H9 (cell line): ENCODE results near the gene GALNT2. TPM values are rescaled to one million over a fixed set of nuclear protein-coding genes. Genes with fewer than 3 reads are reported as not detected.

ENCODE experiments used
- DNase-seq: peaks from one replicate; pipeline ENCODE4 v3.0.0-alpha.2; 2017
- H2AFZ ChIP-seq: one replicate; pipeline ENCODE4 v1.6.1; 2013; ENCODE audit warnings: mild to moderate bottlenecking, low read length, control low read depth, moderate library complexity
- H2AK5ac ChIP-seq: 2 replicates; pipeline ENCODE4 v1.6.1; 2013; ENCODE audit warnings: low read length, control low read depth, mixed read lengths; ENCODE audit not compliant: insufficient read length
- H2BK120ac ChIP-seq: one replicate; pipeline ENCODE4 v1.6.1; 2013; ENCODE audit warnings: low read depth, mild to moderate bottlenecking, low read length, control low read depth, inconsistent platforms; ENCODE audit not compliant: poor library complexity, severe bottlenecking
- H2BK12ac ChIP-seq: 2 replicates; pipeline ENCODE4 v1.6.1; 2013; ENCODE audit warnings: low read length, control low read depth, mixed read lengths, low read depth; ENCODE audit not compliant: insufficient read length
- H2BK15ac ChIP-seq: 2 replicates; pipeline ENCODE4 v1.6.1; 2013; ENCODE audit warnings: low read depth, low read length, control low read depth
- H2BK20ac ChIP-seq: one replicate; pipeline ENCODE4 v1.6.1; 2013; ENCODE audit warnings: low read depth, mild to moderate bottlenecking, low read length, control low read depth, inconsistent platforms; ENCODE audit not compliant: poor library complexity, severe bottlenecking
- H2BK5ac ChIP-seq: 2 replicates; pipeline ENCODE4 v1.6.1; 2013; ENCODE audit warnings: low read length, control low read depth, mixed read lengths; ENCODE audit not compliant: insufficient read length
- H3K14ac ChIP-seq: 2 replicates; pipeline ENCODE4 v1.6.1; 2013; ENCODE audit warnings: low read length, control low read depth; ENCODE audit not compliant: insufficient read depth
- H3K18ac ChIP-seq: 2 replicates; pipeline ENCODE4 v1.6.1; 2013; ENCODE audit warnings: low read depth, mild to moderate bottlenecking, mixed read lengths, low read length, control low read depth; ENCODE audit not compliant: insufficient read length
- H3K23ac ChIP-seq: 2 replicates; pipeline ENCODE4 v1.6.1; 2013; ENCODE audit warnings: low read length, control low read depth, mixed read lengths, low read depth; ENCODE audit not compliant: insufficient read length
- H3K23me2 ChIP-seq: 2 replicates; pipeline ENCODE4 v1.6.1; 2013; ENCODE audit warnings: low read depth, mild to moderate bottlenecking, mixed read lengths, low read length, control low read depth; ENCODE audit not compliant: insufficient read length, poor library complexity, severe bottlenecking
- H3K27ac ChIP-seq: 2 replicates; pipeline ENCODE4 v1.5.1; 2013; ENCODE audit warnings: low read length, control low read depth, mixed read lengths, low read depth; ENCODE audit not compliant: insufficient read length
- H3K27me3 ChIP-seq: 2 replicates; pipeline ENCODE4 v1.6.1; 2013; ENCODE audit warnings: low read length, control low read depth, inconsistent platforms; ENCODE audit not compliant: insufficient read depth
- H3K4ac ChIP-seq: 2 replicates; pipeline ENCODE4 v1.6.1; 2013; ENCODE audit warnings: low read depth, mild to moderate bottlenecking, control low read depth, inconsistent platforms, low read length, moderate library complexity
- H3K4me1 ChIP-seq: 2 replicates; pipeline ENCODE4 v1.6.1; 2013; ENCODE audit warnings: low read length, control low read depth, inconsistent platforms; ENCODE audit not compliant: insufficient read depth
- H3K4me2 ChIP-seq: 2 replicates; pipeline ENCODE4 v1.6.1; 2013; ENCODE audit warnings: low read length, control low read depth, mixed read lengths; ENCODE audit not compliant: insufficient read length, insufficient read depth
- H3K56ac ChIP-seq: 2 replicates; pipeline ENCODE4 v1.6.1; 2013; ENCODE audit warnings: low read depth, mild to moderate bottlenecking, mixed read lengths, low read length, control low read depth; ENCODE audit not compliant: insufficient read length
- H3K79me1 ChIP-seq: 2 replicates; pipeline ENCODE4 v1.6.1; 2013; ENCODE audit warnings: low read depth, mild to moderate bottlenecking, moderate library complexity, low read length, control low read depth, inconsistent platforms; ENCODE audit not compliant: insufficient read depth, poor library complexity, severe bottlenecking
- H3K79me2 ChIP-seq: 2 replicates; pipeline ENCODE4 v1.6.1; 2013; ENCODE audit warnings: low read length, control low read depth, inconsistent platforms; ENCODE audit not compliant: insufficient read depth
- H3K9ac ChIP-seq: 2 replicates; pipeline ENCODE4 v1.6.1; 2013; ENCODE audit warnings: low read length, control low read depth, mixed read lengths; ENCODE audit not compliant: insufficient read length; ENCODE audit errors: extremely low read depth
- H3K9me3 ChIP-seq: one replicate; pipeline ENCODE4 v1.6.1; 2013; ENCODE audit warnings: low read depth, low read length, inconsistent platforms; ENCODE audit not compliant: control insufficient read depth
- H3T11ph ChIP-seq: one replicate; pipeline ENCODE4 v1.6.1; 2013; ENCODE audit warnings: mild to moderate bottlenecking, low read length, control low read depth, inconsistent platforms
- H4K20me1 ChIP-seq: one replicate; pipeline ENCODE4 v1.6.1; 2013; ENCODE audit not compliant: control insufficient read depth, insufficient read length, insufficient read depth
- H4K5ac ChIP-seq: 2 replicates; pipeline ENCODE4 v1.6.1; 2013; ENCODE audit warnings: low read depth, mild to moderate bottlenecking, mixed read lengths, low read length, control low read depth; ENCODE audit not compliant: insufficient read length
- H4K8ac ChIP-seq: replicated peaks from 2 replicates; pipeline ENCODE4 v1.6.1; 2013; ENCODE audit warnings: low read length, control low read depth, mixed read lengths, low read depth; ENCODE audit not compliant: insufficient read length
- H4K91ac ChIP-seq: 2 replicates; pipeline ENCODE4 v1.6.1; 2013; ENCODE audit warnings: low read depth, mild to moderate bottlenecking, moderate library complexity, mixed read lengths, low read length, control low read depth; ENCODE audit not compliant: insufficient read length
- H3K27ac Mint-ChIP-seq, 3 experiments: 2 replicates in 2 of 3; 3 replicates in 1 of 3; pipeline ENCODE4 v1.8.0; 2020 to 2021; ENCODE audit warnings: mixed read lengths in 3 of 3, mild to moderate bottlenecking in 1 of 3, moderate library complexity in 1 of 3
- H3K27me3 Mint-ChIP-seq: 2 replicates; pipeline ENCODE4 v1.8.0; 2021; ENCODE audit warnings: low read depth, mild to moderate bottlenecking, moderate library complexity, mixed read lengths
- H3K36me3 Mint-ChIP-seq, 3 experiments: 2 replicates in 2 of 3; 3 replicates in 1 of 3; pipeline ENCODE4 v1.8.0; 2020 to 2021; ENCODE audit warnings: low read depth in 3 of 3, mixed read lengths in 3 of 3; ENCODE audit not compliant: insufficient read depth in 1 of 3
- H3K4me1 Mint-ChIP-seq, 2 experiments: 2 replicates each; pipeline ENCODE4 v1.8.0; 2020; ENCODE audit warnings: mixed read lengths in 2 of 2
- H3K4me3 Mint-ChIP-seq, 2 experiments: 2 replicates in 1 of 2; 3 replicates in 1 of 2; pipeline ENCODE4 v1.8.0; 2020 to 2021; ENCODE audit warnings: mild to moderate bottlenecking in 2 of 2, mixed read lengths in 2 of 2, moderate library complexity in 1 of 2
- H3K9me3 Mint-ChIP-seq, 2 experiments: 2 replicates in 1 of 2; 3 replicates in 1 of 2; pipeline ENCODE4 v1.8.0; 2020; ENCODE audit warnings: mild to moderate bottlenecking in 2 of 2, mixed read lengths in 2 of 2, moderate library complexity in 1 of 2
- WGBS: extraction: QIAGEN DNeasy Blood & Tissue Kit; methylation state at CpG from one replicate; pipeline ENCODE4 v1.1.7; 2013; ENCODE audit warnings: missing lambda C conversion rate, low lambda C conversion rate, mixed read lengths; ENCODE audit not compliant: insufficient read length; ENCODE audit errors: extremely low coverage; 5-methylcytosine and 5-hydroxymethylcytosine counted together
- total RNA-seq: library from RNA; stranded (reverse); gene quantifications from 2 replicates; pipeline ENCODE4 v1.2.1, GENCODE V29; 2021
- TF ChIP-seq, protein P1 (sequence below): fragments of 200-600 bp; sonication (generic); conservative IDR thresholded peaks from 3 replicates; pipeline ENCODE4 v1.8.0; 2021; ENCODE audit warnings: antibody characterized with exemption, mild to moderate bottlenecking

Gene GALNT2
- total RNA-seq, 1 experiment from 2014 or later, result 57.6 TPM

DNA sequence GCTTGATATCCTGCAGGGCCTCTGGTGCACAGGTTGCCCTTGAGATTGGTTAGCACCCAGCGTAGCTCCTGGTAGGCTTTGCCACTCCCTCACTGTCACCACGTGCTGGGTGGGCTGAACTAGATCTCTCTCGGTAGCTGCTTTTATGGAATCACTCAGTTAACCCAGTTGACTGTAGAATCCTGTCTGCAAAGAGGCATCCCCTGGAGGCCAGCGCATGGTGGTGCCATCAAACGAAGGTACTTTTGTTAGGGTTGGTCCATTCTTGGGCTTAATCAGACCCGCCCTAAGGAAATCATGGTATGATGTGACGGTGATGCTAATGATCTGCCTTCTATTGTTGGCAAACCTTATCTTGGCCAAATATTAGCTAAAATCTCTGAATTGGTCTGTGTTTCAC, 153.4 kb downstream of the GALNT2 start:
- Histone ChIP-seq H4K8ac (no peak overlapping the region), H3K27me3 (no peaks in the 10 kb centered on the region), H3K18ac (no peak overlapping the region), H3K27ac (no peak overlapping the region), H2BK120ac (no peak overlapping the region), H3K79me2 (no peaks in the 10 kb centered on the region), H3T11ph (no peak overlapping the region), H3K4ac (no peak overlapping the region), H3K9ac (no peak overlapping the region), H2BK15ac (no peak overlapping the region), H3K4me1 (no peaks in the 10 kb centered on the region; the same call in 1 of the 2 replicates), H3K9me3 (no peaks in the 10 kb centered on the region), H3K14ac (no peak overlapping the region), H4K5ac (no peak overlapping the region), H2AK5ac (no peak overlapping the region), H3K23me2 (no peaks in the 10 kb centered on the region), H3K23ac (no peak overlapping the region), H4K91ac (no peak overlapping the region), H3K4me2 (no peak overlapping the region), H3K56ac (no peak overlapping the region), H2AFZ (no peak overlapping the region), H3K79me1 (no peaks in the 10 kb centered on the region), H2BK5ac (no peak overlapping the region), H4K20me1 (no peaks in the 10 kb centered on the region), H2BK20ac (no peak overlapping the region), H2BK12ac (no peak overlapping the region)
- DNase-seq, result no peak
- peaks cover 29 to 34% of the 10 kb centered on the region in 2 experiments for H3K4me1 Mint-ChIP-seq
- no peaks in the 10 kb centered on the region for H3K9me3 Mint-ChIP-seq
- TF ChIP-seq, protein P1, sequence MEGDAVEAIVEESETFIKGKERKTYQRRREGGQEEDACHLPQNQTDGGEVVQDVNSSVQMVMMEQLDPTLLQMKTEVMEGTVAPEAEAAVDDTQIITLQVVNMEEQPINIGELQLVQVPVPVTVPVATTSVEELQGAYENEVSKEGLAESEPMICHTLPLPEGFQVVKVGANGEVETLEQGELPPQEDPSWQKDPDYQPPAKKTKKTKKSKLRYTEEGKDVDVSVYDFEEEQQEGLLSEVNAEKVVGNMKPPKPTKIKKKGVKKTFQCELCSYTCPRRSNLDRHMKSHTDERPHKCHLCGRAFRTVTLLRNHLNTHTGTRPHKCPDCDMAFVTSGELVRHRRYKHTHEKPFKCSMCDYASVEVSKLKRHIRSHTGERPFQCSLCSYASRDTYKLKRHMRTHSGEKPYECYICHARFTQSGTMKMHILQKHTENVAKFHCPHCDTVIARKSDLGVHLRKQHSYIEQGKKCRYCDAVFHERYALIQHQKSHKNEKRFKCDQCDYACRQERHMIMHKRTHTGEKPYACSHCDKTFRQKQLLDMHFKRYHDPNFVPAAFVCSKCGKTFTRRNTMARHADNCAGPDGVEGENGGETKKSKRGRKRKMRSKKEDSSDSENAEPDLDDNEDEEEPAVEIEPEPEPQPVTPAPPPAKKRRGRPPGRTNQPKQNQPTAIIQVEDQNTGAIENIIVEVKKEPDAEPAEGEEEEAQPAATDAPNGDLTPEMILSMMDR, result no peak; the same call in none of the 3 replicates
- H3K27me3 Mint-ChIP-seq, result no peaks in the 10 kb centered on the region
- no CpG with 5 or more reads among the region's 7 CpGs for WGBS
- peak overlapping the region in 1 of 3 experiments; percentile 35; a peak in 2 of 7 replicates for H3K27ac Mint-ChIP-seq
- 0 out of 7 replicates have a peak, but pooled peaks cover 0 to 2% (median 0%) of the 10 kb centered on the region in 3 experiments for H3K36me3 Mint-ChIP-seq
- no peak overlapping the region for H3K4me3 Mint-ChIP-seq
